GM10266 (cell line): ENCODE measurements around the gene CLEC4M.
"Not testable (repeated sequence)": the region's sequence is repeated elsewhere in the genome, so short reads cannot be mapped to it uniquely, and the experiment has no call there.

ENCODE experiments used
- DNase-seq: peaks from one replicate; pipeline ENCODE4 v3.0.0; 2012; ENCODE audit errors: extremely low spot score
- CTCF ChIP-seq: IDR thresholded peaks from 2 replicates; pipeline ENCODE4 v1.5.1; 2012; ENCODE audit warnings: mild to moderate bottlenecking, low read depth; ENCODE audit not compliant: control insufficient read depth, insufficient read depth; ENCODE audit errors: missing control alignments

Gene CLEC4M

DNA sequence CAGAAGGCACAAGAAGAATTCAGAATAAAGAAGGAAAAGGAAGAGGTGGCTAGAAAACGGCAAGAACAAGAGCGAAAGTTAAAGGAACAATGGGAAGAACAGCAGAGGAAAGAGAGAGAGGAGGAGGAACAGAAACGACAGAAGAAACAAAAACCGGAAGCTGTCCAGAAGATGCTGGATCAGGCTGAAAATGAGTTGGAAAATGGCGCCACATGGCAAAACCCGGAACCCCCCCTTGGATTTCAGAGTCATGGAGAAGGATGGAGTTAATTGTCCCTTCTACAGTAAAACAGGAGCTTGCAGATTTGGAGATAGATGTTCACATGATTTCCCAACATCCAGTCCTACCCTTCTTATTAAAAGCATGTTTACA is 22.4 kb upstream of the CLEC4M start:
- DNase-seq: no peak
- TF ChIP-seq CTCF: no peak

- TF ChIP-seq CTCF: no peak
- no peak for DNase-seq
Observed at GRCh38 chr19:7742575-7742974, 20.5 kb upstream of the CLEC4M start.

DNA sequence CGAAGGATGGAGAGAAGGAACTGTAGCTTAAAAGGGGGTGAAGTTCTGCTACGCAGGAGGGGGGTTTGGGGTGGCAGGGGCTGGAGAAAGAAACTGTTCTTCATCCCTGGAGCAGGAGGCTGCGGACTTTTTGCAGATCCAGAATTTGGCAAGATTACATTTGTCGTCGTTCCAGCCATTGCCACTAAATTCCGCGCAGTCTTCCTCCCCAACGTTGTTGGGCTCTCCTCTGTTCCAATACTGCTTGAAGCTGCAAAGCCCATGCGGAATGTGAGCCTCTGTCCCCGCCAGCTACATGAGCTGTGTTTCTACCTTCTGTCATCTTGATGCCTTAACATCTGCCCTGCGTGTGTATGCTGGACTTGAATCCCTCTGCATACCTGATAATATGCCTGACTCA is 20.1 kb upstream of the CLEC4M start:
- no peak for DNase-seq
- TF ChIP-seq CTCF: no peak

GRCh38 chr19:7743425-7743841 is 19.6 kb upstream of the CLEC4M start:
- peak; percentile 80 for DNase-seq

GRCh38 chr19:7744199-7744786 is 18.8 kb upstream of the CLEC4M start:
- no peak for DNase-seq
- TF ChIP-seq CTCF: no peak

More at GRCh38 chr19:7743425-7743841, 19.6 kb upstream of the CLEC4M start:
- no peak for TF ChIP-seq CTCF

DNA sequence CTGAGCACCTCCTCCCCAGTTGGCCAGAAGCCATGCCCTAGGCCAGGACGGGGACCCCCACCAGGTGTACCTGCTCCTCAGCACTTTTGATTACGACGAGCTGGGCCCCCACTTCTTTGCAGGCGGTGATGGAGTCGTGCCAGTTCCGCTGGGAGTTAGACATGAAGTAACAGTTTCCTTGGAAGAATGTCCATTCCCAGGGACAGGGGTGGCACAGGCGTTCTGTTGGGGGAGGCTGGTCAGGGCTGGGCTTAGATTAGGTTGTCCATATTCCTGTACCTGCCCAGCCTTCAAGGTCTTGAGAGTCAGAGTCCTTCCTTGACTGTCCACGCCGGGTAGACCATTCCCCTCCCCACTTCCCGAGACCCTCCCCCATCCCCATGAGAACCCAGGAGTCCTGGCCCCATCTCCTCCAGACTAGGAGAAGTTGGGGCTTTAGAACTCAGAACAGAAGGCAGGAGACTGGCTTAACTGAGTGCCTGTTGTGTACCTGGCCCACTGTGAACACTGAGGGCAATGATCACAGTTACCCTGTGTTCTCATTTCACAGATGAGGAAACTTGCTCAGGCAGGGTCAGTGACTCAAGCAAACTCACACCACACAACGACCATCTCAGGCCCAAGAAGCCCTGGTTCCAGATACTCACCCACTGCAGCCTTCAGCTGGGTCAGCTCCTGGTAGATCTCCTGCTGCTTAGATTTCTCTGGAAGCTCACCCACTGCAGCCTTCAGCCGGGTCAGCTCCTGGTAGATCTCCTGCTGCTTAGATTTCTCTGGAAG is 18.0 kb upstream of the CLEC4M start:
- no peak for TF ChIP-seq CTCF
- no peak for DNase-seq

DNA sequence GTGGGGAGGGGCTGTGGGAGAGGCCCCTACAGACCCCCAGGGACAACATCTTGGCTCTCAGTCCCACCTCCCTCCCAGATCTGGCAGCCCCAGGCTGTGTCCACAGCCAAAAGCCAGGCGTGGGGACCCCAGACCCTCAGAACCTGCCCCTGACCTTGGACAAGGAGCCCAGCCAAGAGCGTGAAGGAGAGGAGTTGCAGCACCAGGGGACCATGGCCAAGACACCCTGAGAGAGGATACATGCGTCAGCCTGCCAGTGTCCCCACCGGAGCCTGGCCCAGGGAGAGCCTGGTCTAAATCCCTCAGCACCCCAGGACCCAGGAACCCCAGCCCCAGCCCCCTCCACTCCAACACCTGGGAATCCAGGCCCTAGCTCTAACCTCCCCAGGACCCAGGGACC is 16.7 kb upstream of the CLEC4M start:
- DNase-seq: not testable (repeated sequence)
